Forelimb muscle (tissue), 1 donor: ENCODE data around the gene ERCC6. TPM values are rescaled to one million over a fixed set of nuclear protein-coding genes. Genes with fewer than 3 reads are reported as not detected.

Experiments
- DNase-seq: peaks from one replicate; pipeline ENCODE4 v3.0.0-alpha.2; 2013; ENCODE audit warnings: low read depth
- polyA plus RNA-seq: library from polyadenylated mRNA; unstranded; fragments of 120-200 nt; gene quantifications from one replicate; pipeline ENCODE4 v1.2.1, GENCODE V29; 2013; ENCODE audit not compliant: insufficient read length

Gene ERCC6
- polyA plus RNA-seq, 1 donor = 10.6 TPM

DNA sequence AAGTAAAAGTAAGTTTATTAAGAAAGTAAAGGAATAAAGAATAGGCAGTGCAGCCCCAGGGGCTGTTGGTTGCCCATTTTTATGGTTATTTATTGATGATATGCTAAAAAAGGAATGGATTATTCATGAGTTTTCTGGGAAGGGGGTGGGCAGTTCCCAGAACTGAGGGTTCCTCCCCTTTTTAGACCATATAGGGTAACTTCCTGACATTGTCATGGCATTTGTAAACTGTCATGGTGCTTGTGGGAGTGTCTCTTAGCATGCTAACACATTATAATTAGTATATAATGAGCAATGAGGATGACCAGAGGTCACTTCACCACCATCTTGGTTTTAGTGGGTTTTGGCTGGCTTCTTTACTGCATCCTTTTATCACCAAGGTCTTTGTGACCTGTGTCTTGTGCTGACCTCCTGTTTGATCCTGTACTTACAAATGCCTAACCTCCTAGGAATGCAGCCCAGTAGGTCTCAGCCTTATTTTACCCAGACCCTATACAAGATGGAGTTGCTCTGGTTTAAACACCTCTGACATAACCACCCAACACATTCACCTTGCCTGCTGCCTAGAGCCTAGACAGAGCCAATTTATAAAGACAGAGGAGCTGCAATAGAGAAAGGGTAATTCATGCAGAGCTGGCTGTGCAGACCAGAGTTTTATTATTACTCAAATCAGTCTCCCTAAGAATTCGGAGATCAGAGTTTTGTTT lies 10.9 kb upstream of the ERCC6 start:
- no peak for DNase-seq

DNA sequence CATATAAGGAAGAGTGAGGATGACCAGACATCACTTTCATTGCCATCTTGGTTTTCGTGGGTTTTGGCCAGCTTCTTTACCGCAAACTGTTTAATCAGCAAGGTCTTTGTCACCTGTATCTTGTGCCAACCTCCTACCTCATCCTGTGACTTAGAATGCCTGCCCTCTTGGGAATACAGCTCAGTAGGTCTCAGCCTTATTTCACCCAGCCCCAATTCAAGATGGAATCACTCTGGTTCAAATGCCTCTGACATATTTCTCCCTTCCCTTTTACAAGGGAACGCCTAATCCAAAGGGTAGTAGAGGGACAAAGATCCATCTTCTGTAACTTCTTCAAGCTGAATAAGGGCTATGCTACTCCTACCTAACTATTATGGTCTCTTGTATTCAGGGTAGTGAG lies 4.7 kb upstream of the ERCC6 start:
- DNase-seq = no peak

DNA sequence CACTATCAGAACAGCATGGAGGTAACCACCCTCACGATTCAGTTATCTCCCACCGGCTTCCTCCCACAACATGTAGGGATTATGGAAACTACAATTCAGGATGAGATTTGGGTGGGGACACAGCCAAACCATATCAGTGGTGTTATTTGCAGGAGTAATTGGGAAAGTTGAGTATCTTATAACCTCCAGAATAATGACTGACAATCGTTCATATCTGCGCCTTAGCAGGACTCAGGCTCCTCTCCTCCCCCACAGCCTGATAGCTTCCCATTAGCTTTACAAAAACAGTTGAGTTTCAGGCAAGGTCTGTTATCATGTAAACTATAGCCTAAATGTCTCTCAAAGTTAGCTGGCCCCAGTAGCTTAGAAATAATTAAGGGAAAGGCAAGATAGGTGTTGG lies 3.4 kb upstream of the ERCC6 start:
- DNase-seq = no peak

DNA sequence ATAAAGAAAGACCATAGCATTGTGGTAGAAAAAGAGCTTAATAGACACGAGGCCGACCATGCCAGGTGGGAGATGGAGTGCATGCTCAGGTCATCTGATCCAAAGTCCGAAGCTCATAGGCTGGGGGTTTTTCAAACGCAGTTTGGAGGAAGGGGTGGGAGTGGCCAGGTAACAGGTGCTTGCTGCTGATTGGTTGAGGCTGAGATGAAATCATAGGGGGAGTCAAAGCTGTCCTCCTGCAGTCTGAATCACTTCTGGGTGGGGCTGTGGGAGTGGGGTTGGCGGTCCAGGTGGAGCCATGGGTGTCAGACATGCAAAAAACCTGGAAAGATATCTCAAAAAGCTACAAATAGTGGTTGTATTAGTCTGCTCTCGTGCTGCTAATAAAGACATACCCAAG lies 2.8 kb upstream of the ERCC6 start:
- DNase-seq = no peak

DNA sequence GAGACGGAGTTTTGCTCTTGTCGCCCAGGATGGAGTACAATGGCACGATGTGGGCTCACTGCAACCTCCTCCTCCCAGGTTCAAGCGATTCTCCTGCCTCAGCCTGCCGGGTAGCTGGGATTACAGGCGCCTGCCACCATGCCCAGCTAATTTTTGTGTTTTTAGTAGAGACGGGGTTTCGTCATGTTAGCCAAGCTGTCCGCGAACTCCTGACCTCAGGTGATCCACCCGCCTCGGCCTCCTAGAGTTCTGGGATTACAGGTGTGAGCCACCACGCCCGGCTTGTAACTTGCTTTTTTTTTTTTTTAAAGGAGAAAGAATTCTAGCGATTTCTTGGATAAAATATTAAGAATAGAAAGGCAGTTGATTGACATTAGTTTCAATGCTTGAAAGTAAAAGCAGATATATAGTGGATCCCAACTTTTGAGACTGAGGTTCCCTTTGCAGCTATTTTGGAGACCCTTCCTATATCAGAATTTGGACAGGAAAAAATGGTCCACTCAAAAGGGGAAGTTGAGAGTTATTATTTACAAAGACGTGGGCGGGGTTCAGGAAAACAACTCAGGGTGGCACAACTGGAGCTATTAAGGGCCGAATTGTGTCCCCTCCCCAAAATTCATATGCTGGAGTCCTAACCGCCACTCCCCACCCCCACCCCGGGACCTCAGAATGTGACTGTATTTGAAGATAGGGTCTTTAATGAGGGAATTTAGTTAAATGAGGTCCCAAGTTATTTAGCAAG lies 1.3 kb upstream of the ERCC6 start:
- no peak for DNase-seq

DNA sequence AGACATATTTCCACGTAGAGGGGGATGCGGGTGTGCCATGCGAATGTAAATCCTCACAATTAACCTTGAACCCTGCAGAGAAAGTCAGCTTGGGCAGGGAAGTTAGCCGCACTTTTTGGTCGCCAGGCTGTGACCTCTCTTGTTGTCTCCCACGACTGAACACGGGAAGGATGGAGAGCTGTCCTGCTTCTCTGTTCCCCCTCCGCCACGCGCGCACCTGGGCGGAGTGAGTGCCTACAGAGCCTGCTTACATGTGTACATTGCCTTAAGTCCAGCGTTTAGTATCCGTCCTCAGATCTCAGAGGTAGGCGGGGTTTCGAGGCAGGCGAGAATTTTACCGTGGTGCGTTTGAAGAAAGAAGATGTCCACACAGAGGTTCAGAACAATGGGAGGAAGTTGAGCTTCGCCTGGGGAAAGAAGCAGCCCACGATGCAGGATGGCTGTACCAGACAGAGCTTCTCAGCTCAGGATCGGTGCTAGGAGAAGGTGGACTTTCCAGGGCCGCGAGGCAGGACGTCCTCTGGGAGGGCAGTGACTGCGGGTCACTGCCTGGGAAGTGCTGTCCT lies 482 bp upstream of the ERCC6 start:
- DNase-seq = no peak

DNA sequence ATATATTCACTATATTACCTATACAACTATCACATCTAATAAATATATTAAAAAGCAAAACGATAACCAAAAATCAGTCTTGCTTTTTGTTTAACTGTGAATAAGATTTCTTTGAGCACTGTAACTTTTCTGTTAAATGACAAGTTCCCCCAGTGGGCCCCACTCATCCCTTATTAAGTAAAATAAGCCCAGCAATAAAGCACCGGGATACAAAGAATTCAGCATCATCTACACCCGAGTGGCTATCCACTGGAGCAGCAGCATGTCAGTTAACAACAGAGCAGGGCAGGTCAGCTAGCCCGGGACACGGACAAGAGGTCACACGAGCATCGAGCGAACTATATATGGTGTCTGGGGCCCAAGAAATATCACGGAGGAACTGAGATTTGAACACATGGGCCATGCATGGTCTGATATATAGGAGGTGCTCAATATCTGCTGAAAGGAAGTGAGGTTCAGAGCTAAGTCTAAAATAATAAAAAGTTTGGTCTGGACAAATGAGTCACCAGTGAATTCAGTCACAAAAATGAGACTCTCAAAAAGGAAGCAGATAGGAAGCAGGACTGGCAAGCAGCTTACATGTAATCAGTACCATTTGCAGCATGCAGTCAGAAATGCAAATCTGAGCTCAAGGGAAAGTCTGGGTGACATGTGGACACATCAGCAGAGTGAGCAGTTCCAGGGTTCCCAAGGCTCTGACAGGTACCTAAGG lies 4.1 kb downstream of the ERCC6 start:
- DNase-seq = no peak

DNA sequence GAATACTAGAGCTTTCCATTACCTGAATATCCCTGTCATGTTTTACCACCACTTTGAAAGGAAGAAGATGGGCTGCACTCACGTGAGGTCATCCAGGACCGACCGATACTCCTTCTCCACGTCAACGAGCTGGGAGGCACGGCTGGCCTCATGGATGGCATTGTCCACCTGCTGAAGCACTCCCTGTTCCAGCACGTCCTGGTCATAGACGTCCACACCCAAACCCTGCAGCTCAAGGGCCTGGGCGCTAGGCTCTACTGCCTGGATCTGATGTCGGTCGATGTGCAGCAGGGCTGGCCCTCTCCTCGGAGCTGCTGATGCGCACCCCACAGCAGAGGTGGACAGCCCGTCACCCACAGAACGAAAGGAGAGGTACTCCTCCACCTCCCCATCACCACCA lies 6.5 kb downstream of the ERCC6 start:
- DNase-seq = no peak

DNA sequence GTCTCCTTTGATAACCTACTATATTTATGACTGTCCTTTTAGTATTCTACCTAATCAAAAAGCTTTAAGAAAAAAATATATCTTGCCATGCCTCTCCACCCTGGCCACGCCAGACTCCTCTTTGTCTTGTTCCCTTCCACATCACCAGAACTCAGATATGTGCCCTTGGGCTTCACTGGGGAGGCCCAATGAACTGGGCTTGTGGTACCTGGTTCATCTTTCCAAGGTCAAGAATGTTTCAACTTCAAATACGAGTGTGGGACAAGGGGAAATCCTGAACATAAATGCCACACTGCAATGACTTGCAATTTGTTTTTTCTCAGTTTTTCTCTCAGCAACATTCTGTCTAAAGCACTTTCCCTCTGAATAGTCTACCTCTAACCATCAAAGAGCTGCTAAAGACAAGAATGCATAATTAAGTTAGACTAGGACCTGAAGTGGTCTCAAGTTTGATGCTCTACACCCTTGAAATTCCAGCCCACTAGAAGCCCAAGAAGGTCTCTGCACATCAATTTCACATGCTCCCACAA lies 9.9 kb downstream of the ERCC6 start:
- DNase-seq = no peak

DNA sequence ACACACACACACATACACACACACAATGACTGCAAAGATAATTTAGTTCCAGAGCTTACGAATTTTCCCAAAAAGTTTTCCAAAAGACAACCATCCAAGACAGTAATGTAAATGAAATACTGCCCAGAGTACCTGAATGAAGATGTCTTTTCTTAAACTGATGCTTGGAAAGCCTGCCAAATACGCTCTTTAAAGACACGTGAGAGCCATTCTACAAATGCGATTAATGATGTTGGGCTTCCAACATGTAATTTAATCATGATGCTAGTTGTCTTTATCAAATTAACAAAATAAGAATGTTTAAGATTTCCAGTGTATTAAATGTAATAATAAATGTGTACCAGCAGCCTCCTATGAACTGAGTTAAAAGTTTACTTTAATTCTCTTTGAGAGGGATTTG lies 11.1 kb downstream of the ERCC6 start:
- no peak for DNase-seq

DNA sequence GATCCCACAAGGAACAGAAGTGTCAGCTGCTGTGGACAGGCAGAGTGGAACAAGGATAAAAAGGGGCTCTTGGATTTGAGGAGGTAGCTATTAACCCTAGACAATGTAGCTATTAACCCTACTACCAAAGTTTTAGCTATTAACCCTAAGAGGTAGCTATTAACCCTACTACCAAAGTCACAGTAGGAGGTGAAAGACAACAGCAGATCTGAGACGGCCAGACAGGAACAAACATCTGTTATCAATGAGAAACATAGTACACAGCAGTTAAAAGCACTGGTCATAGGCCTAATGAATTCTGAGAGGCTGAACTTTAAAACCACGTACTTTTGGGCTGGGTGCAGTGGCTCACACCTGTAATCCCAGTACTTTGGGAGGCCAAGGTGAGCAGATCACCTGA lies 11.9 kb downstream of the ERCC6 start:
- DNase-seq = no peak

DNA sequence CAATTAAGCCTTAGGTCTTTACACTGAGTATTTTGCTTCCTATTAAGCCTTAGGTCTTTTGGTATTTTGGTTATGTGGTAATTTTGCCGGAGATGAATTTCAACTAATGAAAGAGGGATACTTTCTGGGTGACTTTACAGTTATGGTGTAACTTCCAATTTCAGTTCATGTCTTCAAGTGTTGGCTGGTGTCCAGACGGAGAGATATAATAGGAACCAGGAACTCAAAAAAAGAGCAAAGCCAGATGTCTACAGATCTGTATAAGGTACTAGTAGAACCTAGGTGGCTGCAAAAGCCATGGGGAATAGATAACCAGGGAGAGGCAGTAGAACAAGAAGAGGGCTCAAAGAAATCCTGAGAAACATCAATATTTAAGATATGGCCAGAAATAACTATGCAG lies 12.3 kb downstream of the ERCC6 start:
- DNase-seq = no peak

DNA sequence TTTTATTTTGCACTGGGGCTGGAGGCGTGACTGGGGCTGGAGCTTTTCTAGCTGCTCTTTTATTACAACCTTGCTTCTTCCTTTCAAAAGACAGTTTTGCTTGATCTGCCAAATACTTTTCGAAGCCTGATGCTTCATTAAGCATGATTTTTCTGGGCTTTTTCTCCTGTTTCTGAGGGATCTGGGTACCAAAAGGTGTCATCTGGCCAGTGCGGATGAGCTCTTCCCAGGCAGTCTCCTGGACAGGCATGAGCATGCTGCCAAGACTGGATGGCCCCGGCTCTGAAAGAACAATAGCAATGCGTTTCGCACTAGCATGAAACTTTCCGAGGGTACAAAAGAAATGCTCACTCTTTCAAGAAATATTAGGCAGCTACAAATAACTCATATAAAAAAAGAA lies 14.4 kb downstream of the ERCC6 start:
- no peak for DNase-seq

DNA sequence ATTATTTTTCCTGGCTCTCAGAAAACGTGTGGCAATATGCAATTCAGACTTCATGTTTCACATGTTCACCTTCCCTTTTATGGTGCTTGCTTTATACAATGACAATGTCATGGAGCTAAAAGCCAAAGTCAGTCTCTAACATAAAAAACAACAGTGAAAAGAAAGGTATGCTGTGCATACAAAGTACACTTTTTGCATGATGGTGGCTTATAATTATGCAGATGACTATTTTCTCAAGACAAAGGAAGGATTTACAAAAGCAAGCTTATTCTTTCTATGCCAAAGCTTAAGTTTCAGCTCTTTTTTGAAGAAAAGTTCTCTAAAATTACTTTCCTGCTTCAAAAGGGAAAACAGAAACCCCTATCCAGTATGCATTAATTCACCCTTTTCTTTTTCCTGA lies 15.6 kb downstream of the ERCC6 start:
- no peak for DNase-seq

DNA sequence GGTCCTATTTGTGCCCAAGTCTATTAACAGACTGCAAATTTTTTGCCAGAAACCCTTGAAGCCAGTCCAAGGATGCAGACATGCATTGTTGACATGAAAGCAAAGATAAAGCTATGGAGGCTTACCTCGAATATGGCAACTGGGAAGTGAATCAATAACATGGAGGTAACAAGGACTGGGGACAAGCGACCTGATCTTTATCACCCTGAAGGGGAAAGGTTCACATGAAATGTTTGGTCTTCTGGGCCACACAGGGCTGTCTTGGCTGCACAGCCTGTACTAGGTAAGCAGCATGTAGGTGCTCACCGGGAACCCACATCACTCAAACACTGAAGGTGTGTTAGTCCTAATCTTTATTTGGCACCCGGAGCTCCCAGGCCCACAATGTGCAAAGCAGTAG lies 17.9 kb downstream of the ERCC6 start:
- DNase-seq = no peak

DNA sequence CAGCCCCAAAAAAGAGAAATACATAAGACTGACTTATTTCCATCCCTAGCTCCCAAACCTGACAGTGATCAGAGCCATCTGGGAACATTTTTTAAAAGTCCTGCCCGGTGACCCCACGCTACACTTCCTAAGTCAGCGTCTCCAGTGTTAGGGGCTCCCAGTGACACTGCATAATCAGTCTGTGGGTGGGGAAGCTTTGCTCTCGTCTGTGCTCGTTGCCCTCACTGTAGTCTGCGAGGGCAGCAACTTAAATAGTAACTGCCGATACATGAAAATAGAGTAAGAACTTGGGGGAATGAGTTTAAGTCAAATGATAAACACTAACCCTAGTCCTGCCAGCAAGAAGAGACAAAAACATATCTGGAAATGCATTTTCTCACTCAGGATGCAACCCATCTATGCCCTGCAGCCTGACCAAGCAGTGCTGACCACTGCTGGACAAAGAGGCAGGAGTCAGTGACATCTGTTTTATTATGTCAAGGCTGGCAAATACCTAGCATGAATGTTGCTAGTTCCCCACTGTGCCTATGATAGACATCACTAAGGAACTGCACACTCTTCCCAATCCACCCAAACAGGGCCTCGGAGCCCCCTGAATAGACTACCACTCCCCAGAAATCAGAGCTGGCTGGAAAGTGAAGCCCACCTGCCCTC lies 18.7 kb downstream of the ERCC6 start:
- no peak for DNase-seq

DNA sequence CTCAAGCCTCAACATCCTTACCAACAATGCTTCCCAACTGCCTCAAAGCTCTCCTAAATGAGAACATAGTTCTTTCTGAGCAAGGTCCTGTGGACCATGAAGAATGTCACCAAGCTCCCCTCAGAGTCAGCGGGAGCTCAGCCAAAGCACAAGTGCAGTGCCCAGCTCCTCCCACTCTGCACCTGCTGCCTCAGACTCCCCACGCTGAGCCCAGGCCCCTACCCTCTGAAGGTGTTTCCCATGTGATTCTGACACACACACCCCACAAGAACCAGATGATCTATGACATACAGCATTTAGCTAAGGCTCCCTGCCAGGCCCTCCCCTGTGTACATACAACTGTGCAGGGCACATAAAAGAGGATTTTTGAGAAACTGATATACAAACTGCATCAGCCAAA lies 19.2 kb downstream of the ERCC6 start:
- no peak for DNase-seq

DNA sequence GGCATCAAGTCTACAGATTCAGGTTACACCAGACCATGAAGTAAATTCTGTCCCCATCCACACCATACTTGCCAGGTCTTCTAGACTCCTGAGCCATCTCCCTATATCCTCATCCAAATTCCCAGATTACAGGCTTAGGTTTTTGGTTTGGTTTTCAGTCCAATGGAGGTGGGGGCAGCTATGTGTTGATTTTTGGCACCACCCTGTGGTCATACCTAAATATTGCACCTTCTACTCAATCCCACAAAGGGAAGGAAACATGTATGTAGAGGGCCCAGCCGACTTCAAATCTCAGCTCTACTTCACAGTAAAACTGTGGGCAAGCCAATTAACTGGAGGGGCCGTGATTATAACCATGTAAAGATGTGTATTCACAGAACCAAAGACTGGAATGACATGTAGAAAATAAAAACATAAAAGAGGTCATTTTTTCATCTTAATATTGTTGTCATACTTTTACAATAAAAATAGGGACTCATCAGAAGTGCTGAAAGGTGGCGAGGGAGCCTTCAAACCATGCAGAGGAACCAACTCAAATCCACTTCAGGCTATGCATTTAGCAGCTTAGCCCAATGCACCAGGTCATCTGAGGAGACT lies 19.8 kb downstream of the ERCC6 start:
- DNase-seq = no peak

DNA sequence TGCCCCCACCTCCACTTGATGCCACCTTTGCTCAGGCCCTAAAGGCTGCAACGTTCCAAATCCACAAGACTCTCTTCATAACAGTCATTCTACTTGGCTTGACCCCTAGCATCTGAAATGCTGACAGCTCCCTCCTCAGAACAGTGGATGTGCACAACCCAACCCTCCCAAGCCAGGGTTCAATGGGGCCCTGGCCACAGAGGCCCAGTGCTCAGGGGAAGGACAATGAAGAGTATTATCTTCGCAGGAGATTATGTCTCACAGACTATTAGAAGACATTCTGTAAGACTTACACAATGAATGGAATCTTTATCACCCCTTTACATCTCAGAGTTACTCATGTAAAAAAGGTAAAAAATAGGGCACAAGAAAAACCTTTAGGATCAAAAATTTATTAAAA lies 20.4 kb downstream of the ERCC6 start:
- DNase-seq = no peak

DNA sequence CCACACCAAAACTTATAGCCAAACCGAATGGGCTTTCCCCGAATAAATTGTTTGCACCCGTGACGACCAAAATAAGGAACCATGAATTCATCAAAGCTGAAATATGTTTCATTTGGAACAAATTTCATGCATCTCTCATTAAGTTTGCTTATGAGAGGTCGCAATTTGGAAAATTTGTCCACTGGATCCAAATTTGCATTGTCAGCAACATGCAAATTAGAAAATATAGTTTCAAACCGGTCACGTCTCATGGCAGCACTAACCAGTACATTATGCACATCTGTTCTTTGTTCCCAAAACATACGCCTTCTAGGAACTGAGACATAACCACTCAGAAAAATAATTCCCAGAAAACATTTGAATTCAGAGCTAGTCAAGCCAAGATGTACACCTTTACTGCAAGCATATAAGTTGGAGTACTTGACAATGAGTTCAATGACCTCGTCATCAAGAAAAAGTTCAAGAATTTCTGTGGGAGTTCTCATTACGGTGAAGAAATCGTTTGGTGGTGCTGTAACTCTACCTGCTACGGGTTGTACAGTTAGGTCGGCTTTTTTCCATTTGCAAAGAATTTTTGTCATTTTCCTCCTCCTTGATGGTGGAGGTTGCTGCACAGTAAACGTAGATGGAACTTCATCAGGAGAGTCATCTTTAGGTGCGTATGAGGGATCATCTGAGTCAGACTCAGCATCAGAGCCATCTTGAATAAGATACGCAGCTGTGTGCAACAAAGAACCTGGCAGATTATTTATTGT lies 22.5 kb downstream of the ERCC6 start:
- no peak for DNase-seq
